GM12801 (cell line): ENCODE measurements around the gene DPH6.

Source experiments
- TF ChIP-seq, protein P1 (sequence below): IDR thresholded peaks from one replicate; pipeline ENCODE4 v1.5.1; 2011; ENCODE audit warnings: control low read depth; ENCODE audit not compliant: insufficient read length; ENCODE audit errors: extremely low read depth

DPH6 gene, protein sequence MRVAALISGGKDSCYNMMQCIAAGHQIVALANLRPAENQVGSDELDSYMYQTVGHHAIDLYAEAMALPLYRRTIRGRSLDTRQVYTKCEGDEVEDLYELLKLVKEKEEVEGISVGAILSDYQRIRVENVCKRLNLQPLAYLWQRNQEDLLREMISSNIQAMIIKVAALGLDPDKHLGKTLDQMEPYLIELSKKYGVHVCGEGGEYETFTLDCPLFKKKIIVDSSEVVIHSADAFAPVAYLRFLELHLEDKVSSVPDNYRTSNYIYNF

DNA sequence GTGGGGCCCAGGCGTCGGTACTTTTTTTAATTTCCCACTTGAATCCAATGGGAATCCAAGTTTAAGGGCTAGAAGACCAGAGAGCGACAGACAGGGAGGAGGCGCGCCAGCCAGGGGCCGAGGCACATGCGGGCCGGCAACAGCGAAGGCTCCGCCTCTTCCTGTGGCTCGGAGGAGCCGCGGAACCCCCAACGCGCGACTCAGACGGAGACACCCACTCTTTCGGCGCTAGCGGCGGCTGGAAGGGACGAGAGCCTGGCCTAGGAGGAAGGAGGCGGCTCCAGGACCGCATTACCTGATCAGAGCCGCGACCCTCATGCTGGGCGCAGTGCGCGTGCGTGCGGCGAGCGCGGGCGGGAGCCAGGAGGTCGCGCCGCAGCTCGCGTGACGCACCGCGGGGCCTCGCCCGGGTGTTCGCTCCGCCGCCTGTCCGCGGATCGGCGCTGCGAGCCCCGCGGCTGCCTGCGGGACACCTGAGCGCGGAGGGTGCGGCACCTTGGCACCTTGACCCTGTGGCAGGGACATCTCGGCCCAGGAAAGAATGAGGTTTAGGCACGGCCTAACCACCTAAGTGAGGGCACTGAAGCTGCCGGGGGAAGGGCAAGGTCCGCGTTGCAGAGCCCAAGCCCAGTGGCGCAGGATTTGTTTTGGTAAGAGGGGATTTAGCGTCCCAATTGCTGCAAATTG lies at the start of gene DPH6:
Gene DPH6, minus strand, starts transcription at position 342 of the 687 bp plus-strand sequence. Its CDS starts 24 bp downstream, at position 318.
- TF ChIP-seq, protein P1, sequence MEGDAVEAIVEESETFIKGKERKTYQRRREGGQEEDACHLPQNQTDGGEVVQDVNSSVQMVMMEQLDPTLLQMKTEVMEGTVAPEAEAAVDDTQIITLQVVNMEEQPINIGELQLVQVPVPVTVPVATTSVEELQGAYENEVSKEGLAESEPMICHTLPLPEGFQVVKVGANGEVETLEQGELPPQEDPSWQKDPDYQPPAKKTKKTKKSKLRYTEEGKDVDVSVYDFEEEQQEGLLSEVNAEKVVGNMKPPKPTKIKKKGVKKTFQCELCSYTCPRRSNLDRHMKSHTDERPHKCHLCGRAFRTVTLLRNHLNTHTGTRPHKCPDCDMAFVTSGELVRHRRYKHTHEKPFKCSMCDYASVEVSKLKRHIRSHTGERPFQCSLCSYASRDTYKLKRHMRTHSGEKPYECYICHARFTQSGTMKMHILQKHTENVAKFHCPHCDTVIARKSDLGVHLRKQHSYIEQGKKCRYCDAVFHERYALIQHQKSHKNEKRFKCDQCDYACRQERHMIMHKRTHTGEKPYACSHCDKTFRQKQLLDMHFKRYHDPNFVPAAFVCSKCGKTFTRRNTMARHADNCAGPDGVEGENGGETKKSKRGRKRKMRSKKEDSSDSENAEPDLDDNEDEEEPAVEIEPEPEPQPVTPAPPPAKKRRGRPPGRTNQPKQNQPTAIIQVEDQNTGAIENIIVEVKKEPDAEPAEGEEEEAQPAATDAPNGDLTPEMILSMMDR, result no peak

DNA sequence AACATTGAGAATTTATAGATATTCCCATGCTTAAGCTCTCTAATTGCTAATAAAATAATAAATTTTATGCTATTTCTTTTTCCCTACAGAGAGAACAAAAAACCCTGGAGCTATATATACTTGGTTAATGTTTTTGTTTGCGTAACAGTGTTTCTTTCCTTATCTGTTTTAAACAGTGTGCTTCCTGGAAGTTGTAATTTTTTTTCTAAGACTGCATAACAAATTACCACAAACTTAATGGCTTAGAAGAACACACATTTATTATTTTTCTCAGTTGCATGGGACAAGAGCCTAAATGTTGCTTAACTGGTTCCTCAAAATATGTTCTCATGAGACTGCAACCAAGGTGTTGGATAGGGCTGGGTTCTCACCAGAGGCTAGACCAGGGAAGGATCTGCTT lies 49.7 kb upstream of the DPH6 start:
- TF ChIP-seq, protein P1, result no peak

DNA sequence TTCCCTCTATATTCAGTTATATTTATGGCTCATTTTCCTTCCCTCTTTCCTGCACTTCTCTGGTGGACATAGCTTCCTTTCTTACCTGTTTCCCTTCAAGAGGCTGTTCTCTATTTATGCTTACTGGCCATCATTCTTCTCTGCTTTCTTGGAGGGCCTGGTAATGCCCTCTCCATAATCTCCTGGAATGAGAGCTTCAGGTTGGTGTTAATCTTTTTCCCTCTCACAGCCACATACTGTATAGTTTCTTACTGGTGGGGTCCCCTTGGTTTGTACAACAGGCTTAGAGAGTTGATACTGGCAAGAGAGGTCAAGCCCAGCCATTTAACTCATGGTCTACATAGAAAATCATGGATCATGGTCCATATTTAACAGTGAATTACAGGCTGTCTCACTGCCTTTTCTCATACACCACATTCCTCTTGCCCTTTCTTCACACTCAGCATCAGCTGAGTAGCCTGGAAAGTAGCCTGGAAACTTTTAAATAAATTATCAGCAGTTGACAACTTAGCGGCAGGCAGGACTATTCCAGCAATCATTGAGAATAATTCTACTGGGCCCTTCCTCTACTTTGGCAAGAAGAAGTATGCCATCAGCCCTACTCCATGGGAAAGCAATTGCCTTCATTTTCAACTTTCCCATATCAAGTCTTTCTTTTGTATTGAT lies 38.0 kb upstream of the DPH6 start:
- TF ChIP-seq, protein P1, result no peak

DNA sequence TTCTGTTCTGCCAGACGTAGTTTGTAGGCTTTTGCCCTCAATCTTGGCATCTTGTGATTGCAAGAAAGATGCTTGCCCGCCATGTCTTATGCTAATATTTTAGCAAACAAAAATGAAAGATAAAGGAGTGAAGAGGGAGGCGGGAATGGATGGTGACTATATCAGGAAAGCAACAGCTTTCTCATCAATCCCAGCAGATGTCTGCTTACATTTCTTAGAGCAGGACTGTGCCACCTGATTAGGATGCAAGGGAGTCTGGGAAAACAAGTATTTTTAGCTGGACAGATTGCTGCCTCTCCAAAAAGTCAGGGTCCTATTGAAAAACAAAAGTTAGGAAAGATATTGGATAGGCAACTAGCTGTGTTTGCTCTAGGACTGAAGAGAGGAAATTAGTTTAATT lies 34.6 kb upstream of the DPH6 start:
- TF ChIP-seq, protein P1, result no peak

DNA sequence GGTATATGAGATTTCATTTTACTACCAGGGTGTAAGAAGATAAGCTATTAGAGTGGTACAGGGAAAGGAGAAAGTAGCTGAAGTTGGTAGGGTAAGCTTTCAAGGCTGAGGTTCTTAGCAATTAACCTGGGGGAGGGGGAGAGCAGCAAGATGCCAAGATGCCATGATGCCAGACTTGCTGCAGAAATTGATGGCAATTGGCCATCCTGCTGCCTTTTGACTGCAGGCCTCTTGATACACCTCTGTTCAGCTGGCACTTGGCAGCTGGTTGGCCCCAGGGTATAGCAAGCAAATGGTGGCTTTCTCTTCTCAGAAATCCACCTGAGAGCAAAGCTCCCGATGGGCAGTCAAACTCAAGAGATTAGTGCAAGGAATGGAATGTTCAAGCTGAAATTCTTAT lies 21.4 kb upstream of the DPH6 start:
- TF ChIP-seq, protein P1, result no peak

DNA sequence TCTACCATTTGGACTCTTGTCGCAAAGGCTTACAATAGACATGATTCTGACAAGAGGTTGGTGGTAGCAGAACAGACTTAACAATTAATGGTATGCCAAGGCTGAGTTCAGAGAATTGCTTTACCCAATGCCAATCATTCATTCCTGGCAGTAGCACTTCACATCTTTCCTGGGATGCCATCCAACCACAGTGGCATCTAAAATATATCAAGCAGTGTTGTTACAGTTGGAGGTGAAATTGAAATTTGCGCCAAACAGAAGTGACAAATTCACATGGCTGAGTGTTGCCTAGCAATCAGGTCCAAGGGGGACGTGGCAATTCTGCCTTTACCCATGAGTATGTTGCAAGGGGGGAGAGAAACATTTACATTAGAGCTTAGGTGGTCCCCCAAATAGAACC lies 21.0 kb upstream of the DPH6 start:
- TF ChIP-seq, protein P1, result no peak

DNA sequence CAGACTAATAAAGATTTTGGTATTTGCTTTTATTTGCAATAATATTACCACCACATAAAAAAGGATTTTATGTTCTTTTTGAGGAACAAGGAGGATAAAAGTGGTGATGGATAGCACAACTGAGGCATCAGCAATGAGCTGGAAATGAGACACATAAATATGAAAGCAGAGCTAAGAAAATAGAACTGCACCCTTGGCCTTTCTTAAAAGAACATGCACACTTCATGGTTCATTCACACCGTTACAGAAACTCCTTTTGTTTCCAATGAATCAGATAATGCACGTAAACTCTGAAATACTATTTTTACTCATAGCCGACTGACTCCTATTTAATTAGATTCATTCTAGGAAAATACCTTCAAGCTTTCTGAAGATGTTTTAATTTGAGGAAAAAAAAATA lies 19.9 kb upstream of the DPH6 start:
- TF ChIP-seq, protein P1, result no peak
